HG03469 (cell line): ENCODE measurements around the gene PRKAG2.
"Not testable (repeated sequence)": the region's sequence is repeated elsewhere in the genome, so short reads cannot be mapped to it uniquely, and the experiment has no call there.

Experiments
- ATAC-seq: cut with Tn5 transposase; IDR thresholded peaks from one replicate; pipeline ENCODE4 v1.9.1; 2021; ENCODE audit warnings: mild to moderate bottlenecking, moderate library complexity, moderate number of reproducible peaks; ENCODE audit not compliant: unreplicated experiment

PRKAG2 gene

DNA sequence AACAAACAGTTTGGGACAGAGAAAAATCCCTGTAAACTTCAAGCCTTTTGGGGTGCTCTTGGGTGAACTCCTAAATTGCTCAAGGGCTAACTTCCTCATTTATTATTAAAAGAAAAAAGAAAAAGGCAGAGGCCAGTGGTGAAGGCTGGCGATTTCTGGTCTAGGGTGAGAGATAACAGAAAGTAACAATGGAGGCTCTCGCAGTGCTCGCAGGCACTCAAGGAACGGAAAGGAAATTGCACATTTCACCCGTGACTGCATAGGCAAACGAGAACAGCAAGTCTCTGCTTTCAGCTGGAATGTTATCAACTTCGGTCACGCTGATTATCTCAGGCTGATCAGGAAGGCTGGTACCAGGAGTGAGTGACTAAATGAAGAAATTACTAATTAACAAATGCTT is 70.7 kb downstream of the PRKAG2 start:
- no peak for ATAC-seq

GRCh38 chr7:151805191-151805590 is 71.7 kb downstream of the PRKAG2 start:
- no peak for ATAC-seq

- no peak for ATAC-seq
Observed at GRCh38 chr7:151804756-151805155, 72.2 kb downstream of the PRKAG2 start.

GRCh38 chr7:151803841-151804240 is 73.1 kb downstream of the PRKAG2 start:
- ATAC-seq, result no peak

DNA sequence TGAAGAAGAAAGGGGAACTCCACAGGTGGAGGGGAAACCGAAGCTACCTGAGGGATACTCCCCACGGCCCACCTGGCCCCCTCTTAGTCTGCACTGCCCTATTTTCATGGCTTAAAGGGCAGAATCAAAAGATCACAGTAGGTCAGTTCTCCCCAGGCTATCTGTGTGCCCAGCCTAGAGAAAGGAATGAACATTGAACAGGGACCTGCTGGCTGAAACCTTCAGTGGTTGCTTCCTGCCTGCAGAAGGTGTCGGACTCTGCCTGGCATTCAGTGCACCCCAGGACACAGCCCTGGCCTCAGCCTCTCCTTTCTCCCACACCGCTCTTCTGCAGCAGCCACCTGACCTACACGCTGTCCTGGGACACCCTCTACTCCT is 74.5 kb downstream of the PRKAG2 start:
- ATAC-seq, result no peak

GRCh38 chr7:151801782-151802468 is 75.0 kb downstream of the PRKAG2 start:
- ATAC-seq, result no peak

DNA sequence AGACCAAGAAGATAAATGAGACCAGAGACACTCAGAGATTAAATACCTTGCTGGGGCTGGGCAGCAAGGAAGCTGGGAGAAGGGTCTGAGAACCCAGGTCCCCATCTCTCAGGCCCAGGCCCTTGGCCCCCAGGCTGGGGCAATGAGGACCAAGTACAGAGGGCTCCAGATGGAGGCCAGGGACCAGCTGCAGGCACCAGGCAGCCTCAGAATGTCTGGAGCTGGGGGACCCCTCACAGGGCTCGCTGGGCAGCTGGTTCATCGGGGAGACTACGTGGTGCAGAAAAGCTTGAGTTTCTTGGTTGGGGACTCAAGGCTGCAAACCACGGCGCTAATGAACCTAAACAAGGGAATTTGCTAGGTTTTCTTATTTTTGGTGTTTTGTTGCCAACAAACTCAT is 75.6 kb downstream of the PRKAG2 start:
- no peak for ATAC-seq

GRCh38 chr7:151800861-151801260 is 76.1 kb downstream of the PRKAG2 start:
- ATAC-seq, result no peak

DNA sequence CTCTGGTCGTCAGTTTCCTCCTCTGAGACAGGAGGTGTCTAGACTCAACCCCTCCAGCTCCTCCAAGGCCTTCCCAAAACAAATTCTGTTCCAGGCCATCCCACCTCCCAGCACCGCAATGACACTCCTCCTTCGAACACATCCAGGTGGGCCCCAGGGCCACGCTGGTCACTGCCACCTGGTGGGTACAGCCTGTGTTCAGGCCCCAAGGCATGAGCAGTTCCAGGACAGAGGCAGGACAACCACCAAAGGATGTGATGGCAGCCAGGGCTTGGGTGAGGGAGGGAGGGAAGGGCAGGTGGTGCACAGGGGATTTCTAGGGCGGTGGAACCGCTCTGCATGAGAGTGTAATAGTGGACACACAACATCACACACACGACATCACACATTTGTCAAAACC is 76.5 kb downstream of the PRKAG2 start:
- ATAC-seq, result no peak

DNA sequence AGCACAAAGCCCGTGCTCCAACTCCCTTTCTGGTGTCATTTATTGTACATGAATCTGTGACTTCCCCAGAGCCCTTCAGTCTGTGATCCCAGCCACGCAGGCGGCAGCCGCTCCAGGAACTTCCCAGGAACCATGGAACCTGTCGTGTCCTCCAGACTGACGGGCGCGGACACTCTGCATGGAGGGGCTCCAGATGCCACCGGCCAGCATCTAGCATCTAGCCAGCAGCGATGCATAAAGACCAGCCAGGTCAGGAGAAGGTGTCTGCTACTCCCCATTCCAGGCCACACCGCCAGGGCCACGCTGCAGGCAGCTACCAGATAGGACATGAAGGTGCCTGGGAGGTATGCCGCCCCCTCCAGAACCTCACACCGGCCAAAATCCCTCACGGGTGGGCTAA is 77.4 kb downstream of the PRKAG2 start:
- no peak for ATAC-seq

DNA sequence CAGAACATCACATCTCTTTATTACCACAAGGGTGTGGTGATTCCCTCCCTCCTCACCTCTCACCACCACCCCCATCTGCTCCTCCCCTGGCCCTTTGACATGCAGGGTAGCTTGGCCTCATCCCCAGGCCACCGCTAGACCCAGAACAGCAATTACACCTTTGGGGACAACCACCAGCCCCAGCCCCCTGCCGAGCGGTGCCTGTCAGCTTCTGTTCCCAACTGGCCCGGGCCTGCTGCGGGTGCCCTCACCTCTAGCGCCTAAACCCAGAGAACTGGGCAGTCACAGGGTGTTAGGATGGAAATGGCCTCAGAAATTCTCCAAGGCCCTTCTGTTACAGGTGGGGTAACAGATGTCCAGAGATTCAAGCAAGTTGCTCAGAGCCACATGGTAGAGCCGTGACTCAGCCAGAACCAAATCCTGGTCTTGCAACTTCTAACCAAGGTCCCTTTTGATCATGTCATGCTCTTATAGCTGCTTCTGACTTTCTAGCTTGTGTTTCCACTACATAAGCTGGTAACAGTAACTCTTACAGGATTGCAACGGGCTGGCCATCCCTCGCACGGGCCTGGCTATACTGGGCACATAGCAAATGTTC is 78.0 kb downstream of the PRKAG2 start:
- no peak for ATAC-seq

DNA sequence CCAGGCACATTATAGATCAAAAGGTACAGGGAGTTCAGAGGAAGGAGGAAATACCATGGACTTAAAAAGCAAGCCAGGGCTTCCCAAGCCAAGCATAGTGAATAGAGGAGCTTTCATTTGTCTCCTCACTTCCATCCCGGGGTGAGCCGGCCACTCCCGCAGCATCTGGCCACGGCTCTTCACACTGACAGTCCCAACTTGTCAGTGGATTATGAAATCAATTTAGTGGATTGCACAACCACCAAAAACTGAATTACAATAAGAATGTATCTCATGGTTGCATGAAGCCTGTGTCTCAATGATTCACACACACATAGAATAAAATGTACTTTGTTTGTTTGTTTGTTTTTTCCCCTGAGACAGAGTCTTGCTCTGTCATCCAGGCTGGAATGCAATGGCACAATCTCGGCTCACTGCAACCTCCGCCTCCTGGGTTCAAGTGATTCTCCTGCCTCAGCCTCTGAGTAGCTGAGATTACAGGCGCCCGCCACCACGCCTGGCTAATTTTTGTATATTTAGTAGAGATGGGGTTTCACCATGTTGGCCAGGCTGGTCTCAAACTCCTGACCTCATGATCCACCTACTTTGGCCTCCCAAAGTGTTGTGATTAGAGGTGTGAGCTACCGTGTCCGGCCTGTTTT is 79.1 kb downstream of the PRKAG2 start:
- not testable (repeated sequence) for ATAC-seq

GRCh38 chr7:151796871-151797537 is 79.9 kb downstream of the PRKAG2 start:
- ATAC-seq, result no peak

DNA sequence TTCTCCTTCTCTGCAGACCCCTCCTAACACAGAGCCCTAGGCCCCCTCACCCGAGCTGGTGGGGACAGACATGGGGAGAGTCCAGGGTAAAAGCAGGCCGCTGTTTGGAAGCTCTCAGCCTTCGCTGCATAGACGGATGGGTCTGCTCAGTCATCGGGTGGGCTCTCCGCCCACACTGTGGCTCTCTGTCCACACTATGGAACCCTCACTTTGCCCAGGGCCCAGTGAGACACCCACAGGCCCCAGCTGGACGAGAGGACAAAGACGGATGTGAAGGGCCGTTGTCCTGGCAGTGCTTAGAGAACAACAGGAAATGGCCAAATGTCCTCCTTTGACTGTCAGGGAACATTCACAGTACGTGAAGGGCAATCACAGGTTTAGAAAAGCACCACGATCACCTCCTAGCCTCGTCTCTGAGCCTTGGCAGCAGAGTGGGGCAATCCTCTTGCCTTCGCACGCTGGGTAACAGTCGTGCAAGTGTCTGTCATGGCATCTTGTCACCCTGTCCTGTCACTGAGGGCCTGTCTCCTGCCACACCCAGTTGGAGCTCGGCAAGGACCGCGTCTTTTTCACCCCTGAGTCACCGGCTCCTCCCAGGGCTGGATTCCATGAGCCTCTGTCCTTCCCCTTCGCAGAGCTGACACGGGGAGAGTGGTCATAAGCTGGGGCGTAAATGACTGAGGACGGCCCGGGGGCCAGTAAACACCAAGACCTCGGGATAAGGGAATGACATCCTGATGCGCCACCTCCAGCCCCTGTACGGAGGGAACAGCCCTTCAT is 80.6 kb downstream of the PRKAG2 start:
- ATAC-seq, result no peak

DNA sequence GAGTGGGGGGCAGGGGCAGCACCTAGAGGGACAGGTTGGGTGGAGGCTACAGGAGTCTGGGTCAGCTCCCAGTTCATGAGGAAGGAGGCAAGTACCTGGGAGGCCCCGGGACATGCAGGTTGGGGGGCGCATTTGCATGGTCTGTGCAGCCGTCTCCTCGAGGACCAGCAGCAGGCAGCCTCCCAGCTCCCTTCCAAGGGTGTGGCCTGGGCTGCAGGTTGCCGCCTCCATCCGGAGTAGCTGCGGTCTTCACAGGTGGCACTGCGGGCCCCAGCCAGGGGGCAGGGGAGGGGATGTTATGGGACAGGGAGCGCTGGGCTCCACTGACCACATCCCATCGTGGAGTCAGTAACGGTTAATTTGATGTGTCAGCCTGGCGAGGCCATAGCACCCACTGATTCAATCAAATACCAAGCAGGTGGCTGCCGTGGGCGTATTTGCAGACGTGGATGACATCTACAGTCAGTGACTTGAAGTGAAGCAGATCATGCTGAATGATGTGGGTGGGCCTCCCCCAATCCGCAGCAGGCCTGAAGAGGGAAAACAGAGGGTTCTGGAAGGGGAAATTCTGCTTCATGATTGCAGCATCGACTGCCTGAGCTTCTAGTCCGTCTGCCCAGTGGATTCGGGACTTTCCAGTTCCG is 81.6 kb downstream of the PRKAG2 start:
- peak; percentile 65 for ATAC-seq

GRCh38 chr7:151794508-151795167 is 82.3 kb downstream of the PRKAG2 start:
- ATAC-seq, result no peak

GRCh38 chr7:151793991-151794507 is 82.9 kb downstream of the PRKAG2 start:
- no peak for ATAC-seq

DNA sequence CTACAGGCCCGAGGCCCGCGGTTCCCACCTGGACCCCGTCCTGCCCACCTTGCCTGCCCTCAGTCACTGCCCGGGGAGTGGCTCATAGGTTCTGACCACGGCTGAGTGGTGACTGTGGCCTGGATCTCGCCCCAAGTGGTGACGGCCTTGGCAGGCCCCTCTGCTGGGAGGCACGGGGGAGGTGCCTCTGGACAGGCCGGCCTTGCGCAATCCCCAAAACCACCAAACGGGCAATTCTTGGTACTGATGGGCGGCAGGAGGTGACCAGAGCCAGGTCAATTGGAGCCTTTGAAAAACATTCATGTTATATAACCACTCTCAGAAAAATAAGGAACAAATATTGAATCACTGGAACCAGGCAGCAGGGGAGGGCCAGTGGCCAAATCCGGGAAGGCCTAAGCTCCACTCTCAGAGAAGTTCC is 83.4 kb downstream of the PRKAG2 start:
- ATAC-seq, result no peak

- no peak for ATAC-seq
Observed at GRCh38 chr7:151792636-151793035, 84.3 kb downstream of the PRKAG2 start.

- ATAC-seq, result no peak
Observed at GRCh38 chr7:151792086-151792485, 84.8 kb downstream of the PRKAG2 start.
